Stimulated activated CD4-positive, alpha-beta T cell treated with anti-CD3 and anti-CD28 coated beads, Interleukin-2, amount 100 ng/mL, for 4 hours (primary cell): ENCODE results near the gene MYOC.
"Not testable (repeated sequence)": the region's sequence is repeated elsewhere in the genome, so short reads cannot be mapped to it uniquely, and the experiment has no call there.

Experiments used
- DNase-seq: peaks from one replicate; pipeline ENCODE4 v3.0.0-alpha.2; 2020; ENCODE audit warnings: low read depth

Gene MYOC

DNA sequence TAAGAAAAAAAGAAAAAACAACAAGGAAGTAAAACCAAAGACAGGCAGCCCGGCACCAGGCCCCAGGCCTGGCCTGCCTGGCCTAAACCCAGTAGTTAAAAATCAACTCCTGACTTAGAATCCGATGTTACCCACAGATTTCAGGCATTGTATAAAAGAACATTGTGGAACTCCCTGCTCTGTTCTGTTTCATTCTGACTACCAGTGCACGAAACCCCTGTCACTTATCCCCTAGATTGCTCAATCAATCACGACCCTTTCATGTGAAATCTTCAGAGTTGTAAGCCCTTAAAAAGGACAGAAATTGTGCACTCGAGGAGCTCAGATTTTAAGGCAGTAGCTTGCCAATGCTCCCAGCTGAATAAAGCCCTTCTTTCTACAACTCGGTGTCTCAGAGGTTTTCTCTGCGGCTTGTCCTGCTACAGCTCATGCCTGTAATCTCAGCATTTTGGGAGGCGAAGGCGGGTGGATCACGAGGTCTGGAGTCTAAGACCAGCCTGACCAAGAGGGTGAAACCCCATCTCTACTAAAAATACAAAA lies 46.0 kb downstream of the MYOC start:
- no peak for DNase-seq

DNA sequence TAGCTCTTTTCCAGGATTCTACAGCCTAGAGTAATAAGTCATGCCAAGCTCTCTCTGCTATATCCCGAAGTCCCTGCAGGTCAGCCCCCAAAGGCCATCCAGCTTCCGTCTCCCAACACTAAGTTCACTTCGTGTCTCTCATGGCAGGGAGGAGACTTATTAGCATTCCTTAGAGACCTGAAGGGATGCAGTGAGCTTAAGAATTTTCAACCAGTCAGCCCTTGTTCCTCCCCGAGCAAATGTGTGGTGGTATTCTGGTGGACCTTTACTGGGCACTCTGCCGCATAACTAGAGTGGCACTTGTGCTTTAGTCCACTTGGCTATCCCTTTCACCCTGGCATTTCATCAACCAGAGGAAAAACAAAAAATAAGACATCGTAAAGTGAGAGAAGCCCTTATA lies 49.4 kb downstream of the MYOC start:
- DNase-seq: not testable (repeated sequence)

DNA sequence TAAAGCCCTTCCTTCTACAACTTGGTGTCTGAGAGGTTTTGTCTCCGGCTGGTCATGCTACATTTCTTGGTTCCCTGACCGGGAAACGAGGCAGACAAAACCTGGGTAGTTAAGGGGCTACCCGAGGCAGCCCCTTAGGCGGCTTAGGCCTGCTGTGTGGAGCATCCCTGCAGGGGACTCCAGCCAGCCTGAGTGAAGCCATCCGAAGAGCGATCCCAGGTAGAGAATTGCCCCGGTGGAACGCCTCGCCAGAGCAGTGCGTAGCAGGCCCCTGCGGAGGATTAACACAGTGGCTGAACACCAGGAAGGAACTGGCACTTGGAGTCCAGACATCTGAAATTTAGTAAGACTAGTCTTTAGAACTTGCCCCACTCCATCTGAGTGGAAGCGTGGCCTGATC lies 51.6 kb downstream of the MYOC start:
- no peak for DNase-seq

DNA sequence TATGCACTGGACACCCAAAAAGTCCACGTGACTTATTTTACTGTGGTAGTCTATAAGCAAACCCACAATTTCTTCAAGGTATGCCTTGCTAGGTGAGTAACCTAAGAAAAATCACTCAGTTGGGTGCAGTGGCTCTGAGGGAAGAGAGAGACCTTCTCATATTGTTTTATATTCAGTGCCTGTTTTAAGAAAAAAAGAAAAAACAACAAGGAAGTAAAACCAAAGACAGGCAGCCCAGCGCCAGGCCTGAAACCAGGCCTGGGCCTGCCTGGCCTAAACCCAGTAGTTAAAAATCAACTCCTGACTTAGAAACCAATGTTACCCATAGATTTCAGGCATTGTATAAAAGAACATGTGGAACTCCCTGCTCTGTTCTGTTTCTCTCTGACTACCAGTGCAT lies 52.2 kb downstream of the MYOC start:
- DNase-seq: not testable (repeated sequence)

DNA sequence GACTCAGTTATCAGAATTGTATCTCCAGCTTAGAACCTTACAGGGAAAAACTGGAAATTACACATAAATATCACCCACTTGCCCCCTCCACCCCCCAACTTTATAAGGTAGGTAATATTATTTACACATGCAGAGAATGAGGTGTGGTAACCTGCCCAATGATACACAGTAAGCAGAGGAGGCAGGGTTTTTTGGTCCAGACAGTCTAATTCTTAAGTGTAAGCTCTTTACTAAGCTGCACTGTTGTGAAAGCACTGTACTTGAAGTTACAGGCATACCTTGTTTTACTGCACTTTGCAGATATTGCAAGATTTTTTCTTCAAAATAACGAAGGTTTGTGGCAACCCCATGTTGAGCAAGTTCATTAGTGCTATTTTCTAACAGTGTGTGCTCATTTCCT lies 55.3 kb downstream of the MYOC start:
- DNase-seq: no peak

DNA sequence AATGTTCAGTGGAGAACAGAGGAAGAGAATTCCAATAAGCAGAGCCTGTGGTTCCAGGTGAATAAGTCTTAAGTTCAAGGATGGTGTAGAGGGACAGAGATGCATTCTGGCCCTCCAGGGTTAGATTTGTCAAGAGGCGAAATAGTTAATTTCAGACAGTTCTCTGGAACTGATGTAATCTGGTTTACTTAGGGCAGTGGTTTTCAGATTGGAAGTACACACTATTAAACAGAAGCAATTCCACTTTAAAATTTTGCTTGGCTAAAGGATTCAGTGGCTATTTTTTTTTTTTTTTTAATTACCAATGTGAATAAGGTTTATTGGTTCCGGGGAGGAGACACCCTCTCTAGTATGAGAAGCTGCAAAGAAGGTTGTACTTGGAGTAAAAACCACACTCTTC lies 55.8 kb downstream of the MYOC start:
- DNase-seq: no peak

DNA sequence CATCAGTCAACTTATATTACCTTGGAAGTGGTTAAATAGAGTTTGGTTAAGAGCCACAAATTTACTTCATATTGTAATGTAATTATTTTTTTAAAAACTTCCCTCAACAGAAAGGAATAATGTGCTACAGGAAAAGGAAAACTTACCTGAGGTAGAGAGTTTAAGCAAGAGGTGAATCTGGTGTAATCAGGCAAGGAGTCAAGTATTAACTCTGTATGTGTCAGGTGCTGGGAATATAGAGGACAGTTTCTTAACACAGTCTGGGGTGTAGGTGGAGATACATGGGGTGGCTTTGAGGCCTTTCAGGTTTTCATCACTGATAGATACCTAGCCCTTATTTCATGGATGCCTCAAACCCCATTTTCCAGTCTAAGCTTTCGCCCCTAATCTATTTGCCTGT lies 56.4 kb downstream of the MYOC start:
- DNase-seq: no peak

DNA sequence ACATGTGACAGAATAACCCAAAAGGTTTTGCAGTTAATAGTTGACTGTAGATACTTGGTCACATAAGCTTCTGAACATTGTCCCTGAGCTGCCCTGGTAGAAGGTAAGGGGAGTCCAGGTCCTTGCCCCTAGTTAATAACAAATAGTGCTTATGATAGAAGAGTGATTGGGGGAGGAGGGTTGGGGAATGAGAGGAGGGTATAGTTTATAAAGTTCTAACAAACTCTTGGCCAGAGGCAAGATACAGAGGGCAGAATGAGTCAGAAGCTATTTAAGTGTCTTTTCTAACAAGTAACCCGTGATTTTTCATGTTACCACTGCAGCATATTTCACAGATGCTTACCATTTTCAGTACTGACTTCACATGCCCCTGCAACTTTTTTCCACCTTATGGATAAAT lies 57.2 kb downstream of the MYOC start:
- DNase-seq: no peak

DNA sequence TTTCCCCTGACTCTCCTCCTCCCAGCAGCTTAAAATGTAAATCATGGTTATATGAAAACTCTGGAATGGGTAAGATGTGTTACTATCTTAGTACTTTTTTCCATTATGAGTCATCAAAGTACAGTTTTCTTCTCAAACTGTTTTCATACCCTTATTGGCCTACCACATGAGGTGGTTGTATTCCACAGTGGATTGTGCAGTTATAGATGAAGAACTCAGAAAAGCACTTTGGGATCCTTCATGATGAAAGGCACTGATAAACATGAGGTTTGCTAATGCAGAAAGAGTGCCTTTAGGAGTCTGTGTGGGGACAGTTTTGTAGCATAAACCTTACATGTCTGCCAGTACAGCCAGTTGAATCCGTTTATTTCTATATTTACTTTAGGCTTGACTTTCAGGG lies 62.5 kb downstream of the MYOC start:
- no peak for DNase-seq

DNA sequence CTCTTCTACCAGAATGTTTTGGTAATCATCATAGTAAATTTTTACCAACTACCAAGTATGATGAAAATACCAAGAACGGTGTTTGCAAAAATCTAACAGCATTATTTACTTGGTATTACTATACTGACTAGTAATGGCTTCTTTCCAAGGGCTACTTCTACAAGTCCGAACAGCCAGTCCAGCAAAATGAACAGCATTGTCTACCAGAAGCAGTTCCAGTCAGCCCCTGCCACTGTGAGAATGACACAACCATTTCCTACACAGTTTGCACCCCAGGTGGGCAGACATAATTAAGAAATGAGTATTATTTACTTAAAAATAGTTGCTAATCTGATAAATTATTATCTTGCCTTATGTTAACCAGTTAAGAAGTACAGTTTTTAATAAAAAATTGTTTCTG lies 64.3 kb downstream of the MYOC start:
- DNase-seq: no peak

DNA sequence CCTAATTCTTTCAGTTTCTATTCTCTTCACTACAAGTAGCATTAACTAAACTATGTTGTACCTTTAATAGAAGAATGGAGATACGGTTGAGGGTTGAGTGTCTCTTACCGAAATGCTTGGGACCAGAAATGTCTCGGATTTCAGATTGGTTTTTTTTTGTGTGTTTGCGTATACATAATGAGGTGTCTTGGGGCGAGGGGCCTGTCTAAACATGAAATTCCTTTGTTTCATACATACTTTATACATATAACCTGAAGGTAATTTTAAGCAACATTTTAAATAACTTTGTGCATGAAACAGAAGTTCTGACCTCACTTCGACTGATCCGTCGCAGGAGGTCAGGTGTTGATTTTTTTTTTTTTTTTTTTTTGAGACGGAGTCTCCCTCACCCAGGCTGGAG lies 66.8 kb downstream of the MYOC start:
- DNase-seq: no peak
